NCI-H2227 (cell line): ENCODE results near the gene TNFRSF8.

Source experiments
- DNase-seq: peaks from one replicate; lab custom pipeline; 2025; ENCODE audit not compliant: unreplicated experiment; lab: John Stamatoyannopoulos, UW

Gene TNFRSF8

GRCh38 chr1:12153181-12153785, 90.2 kb downstream of the TNFRSF8 start:
- no peak for DNase-seq

GRCh38 chr1:12155328-12155727, 92.2 kb downstream of the TNFRSF8 start:
- DNase-seq = no peak

GRCh38 chr1:12157366-12158231, 94.5 kb downstream of the TNFRSF8 start:
- DNase-seq = no peak

GRCh38 chr1:12158357-12159092, 95.4 kb downstream of the TNFRSF8 start:
- no peak for DNase-seq

- DNase-seq = no peak
These were observed 96.7 kb downstream of the TNFRSF8 start for GRCh38 chr1:12159816-12160215.

- no peak for DNase-seq
These were observed 98.2 kb downstream of the TNFRSF8 start for GRCh38 chr1:12161324-12161661.

- no peak for DNase-seq
These were observed 98.8 kb downstream of the TNFRSF8 start for GRCh38 chr1:12161662-12162458.

- no peak for DNase-seq
These were observed 99.5 kb downstream of the TNFRSF8 start for GRCh38 chr1:12162459-12163137.

- no peak for DNase-seq
These were observed 100.1 kb downstream of the TNFRSF8 start for GRCh38 chr1:12163210-12163609.

- no peak for DNase-seq
These were observed 101.1 kb downstream of the TNFRSF8 start for GRCh38 chr1:12164210-12164609.

GRCh38 chr1:12165342-12165741, 102.2 kb downstream of the TNFRSF8 start:
- DNase-seq = no peak

- peak; percentile 35 for DNase-seq
These were observed 103.9 kb downstream of the TNFRSF8 start, which contains the start of gene TNFRSF1B for GRCh38 chr1:12166834-12167492. Gene TNFRSF1B (plus strand): TSS chr1:12166991. CDS start chr1:12167092, 101 bp downstream.

- no peak for DNase-seq
These were observed 104.7 kb downstream of the TNFRSF8 start for GRCh38 chr1:12167493-12168429.

- no peak for DNase-seq
These were observed 105.5 kb downstream of the TNFRSF8 start for GRCh38 chr1:12168451-12169160.

GRCh38 chr1:12169442-12170135, 106.5 kb downstream of the TNFRSF8 start:
- DNase-seq = no peak

- no peak for DNase-seq
These were observed 107.2 kb downstream of the TNFRSF8 start for GRCh38 chr1:12170263-12170671.

- no peak for DNase-seq
These were observed 108.3 kb downstream of the TNFRSF8 start for GRCh38 chr1:12171206-12172041.
